ENCODE results near the gene SLC16A8. TPM values are rescaled to one million over a fixed set of nuclear protein-coding genes. Genes with fewer than 3 reads are reported as not detected.

Gene SLC16A8
- total and polyA plus RNA-seq, 9 of the 15 experiments (the other 6 are each of a cell fraction or from before 2014, with no cell fraction given) = not detected

GRCh38 chr22:38126928-38127668 is 43.1 kb upstream of the SLC16A8 start (continued):
- 0 out of 2 replicates have a peak, but pooled peaks have one; percentile 52 for TF ChIP-seq KLF1 (tag; IDR thresholded peaks at IDR 0.05)
- TF ChIP-seq MTA3 (IDR thresholded peaks at IDR 0.05; ENCODE audit: borderline replicate concordance) = peak; percentile 30; the same call in 1 of the 2 replicates
- no peak for TF ChIP-seq HEY1 (CRISPR knock-in tag; IDR thresholded peaks at IDR 0.05; ENCODE audit: borderline replicate concordance)
- TF ChIP-seq CGGBP1 (CRISPR knock-in tag; IDR thresholded peaks at IDR 0.05) = no peak
- no peak for TF ChIP-seq ZNF699 (CRISPR knock-in tag; IDR thresholded peaks at IDR 0.05; ENCODE audit: insufficient replicate concordance)
- TF ChIP-seq CXXC5 (CRISPR knock-in tag; IDR thresholded peaks at IDR 0.05) = peak; percentile 54
- peak; percentile 60 for TF ChIP-seq NFIC (IDR thresholded peaks at IDR 0.05)
- TF ChIP-seq CBX3 (IDR thresholded peaks at IDR 0.05; ENCODE audit: borderline replicate concordance in 1 of 2, low read length in 2 of 2) = no peak
- no peak for TF ChIP-seq PHB (CRISPR knock-in tag; IDR thresholded peaks at IDR 0.05)
- TF ChIP-seq TBP (optimal IDR thresholded peaks at IDR 0.05; ENCODE audit: low read depth, low read length) = peak; percentile 47
- peak; percentile 96 for TF ChIP-seq ZNF592 (IDR thresholded peaks at IDR 0.05)
- TF ChIP-seq ZNF280A (IDR thresholded peaks at IDR 0.05; ENCODE audit: low read depth, partially characterized antibody) = no peak
- TF ChIP-seq MAZ (CRISPR knock-in tag; conservative IDR thresholded peaks at IDR 0.05 in 1 of 2, IDR thresholded peaks at IDR 0.05 in 1 of 2) = peak in 1 of 2 experiments; percentile 39; a peak in 2 of 4 replicates
- no peak for TF ChIP-seq TBL1XR1 (IDR thresholded peaks at IDR 0.05; ENCODE audit: low read length in 2 of 2)
- no peak for TF ChIP-seq HNRNPLL (IDR thresholded peaks at IDR 0.05; ENCODE audit: low read depth, low read length, poor library complexity, severe bottlenecking)
- TF ChIP-seq CREB1 (IDR thresholded peaks at IDR 0.05) = 0 out of 2 replicates have a peak, but pooled peaks have one; percentile 18
- no peak for TF ChIP-seq CREB1 (CRISPR knock-in tag; IDR thresholded peaks at IDR 0.05)
- no peak for TF ChIP-seq ZNF217 (CRISPR knock-in tag; IDR thresholded peaks at IDR 0.05)
- TF ChIP-seq PHF8 (IDR thresholded peaks at IDR 0.05; ENCODE audit: borderline replicate concordance, low read length) = peak; percentile 44; the same call in 1 of the 2 replicates
- TF ChIP-seq PTRF (tag; IDR thresholded peaks at IDR 0.05) = no peak
- TF ChIP-seq HBP1 (CRISPR knock-in tag; IDR thresholded peaks at IDR 0.05) = no peak
